ENCODE results near the gene CTTN. TPM values are rescaled to one million over a fixed set of nuclear protein-coding genes. Genes with fewer than 3 reads are reported as not detected.

The CTTN gene
- total and polyA plus RNA-seq, 2 of the 8 experiments (the other 6 are each of a cell fraction or from before 2014, with no cell fraction given), result 84.6 to 216 TPM

DNA sequence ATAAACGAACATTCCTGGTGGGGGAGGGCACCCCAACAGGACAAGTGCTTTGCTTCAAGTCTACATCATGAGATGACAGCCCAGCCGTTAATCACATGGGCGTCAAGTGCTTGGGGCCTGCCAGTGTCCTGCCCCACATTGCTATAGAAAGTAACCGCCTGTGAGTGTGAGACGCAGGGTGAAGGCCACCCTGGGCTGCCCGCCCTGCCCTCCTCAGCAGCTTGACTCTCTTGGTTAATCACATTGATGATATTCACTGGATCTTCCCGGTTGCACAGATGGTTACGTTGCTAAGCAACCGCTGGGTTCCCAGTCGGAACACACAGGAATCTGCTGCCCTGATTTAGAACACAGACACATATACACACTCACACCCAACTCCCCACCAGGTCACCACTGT lies 79.3 kb downstream of the CTTN start (continued):
- TF ChIP-seq, protein P1, sequence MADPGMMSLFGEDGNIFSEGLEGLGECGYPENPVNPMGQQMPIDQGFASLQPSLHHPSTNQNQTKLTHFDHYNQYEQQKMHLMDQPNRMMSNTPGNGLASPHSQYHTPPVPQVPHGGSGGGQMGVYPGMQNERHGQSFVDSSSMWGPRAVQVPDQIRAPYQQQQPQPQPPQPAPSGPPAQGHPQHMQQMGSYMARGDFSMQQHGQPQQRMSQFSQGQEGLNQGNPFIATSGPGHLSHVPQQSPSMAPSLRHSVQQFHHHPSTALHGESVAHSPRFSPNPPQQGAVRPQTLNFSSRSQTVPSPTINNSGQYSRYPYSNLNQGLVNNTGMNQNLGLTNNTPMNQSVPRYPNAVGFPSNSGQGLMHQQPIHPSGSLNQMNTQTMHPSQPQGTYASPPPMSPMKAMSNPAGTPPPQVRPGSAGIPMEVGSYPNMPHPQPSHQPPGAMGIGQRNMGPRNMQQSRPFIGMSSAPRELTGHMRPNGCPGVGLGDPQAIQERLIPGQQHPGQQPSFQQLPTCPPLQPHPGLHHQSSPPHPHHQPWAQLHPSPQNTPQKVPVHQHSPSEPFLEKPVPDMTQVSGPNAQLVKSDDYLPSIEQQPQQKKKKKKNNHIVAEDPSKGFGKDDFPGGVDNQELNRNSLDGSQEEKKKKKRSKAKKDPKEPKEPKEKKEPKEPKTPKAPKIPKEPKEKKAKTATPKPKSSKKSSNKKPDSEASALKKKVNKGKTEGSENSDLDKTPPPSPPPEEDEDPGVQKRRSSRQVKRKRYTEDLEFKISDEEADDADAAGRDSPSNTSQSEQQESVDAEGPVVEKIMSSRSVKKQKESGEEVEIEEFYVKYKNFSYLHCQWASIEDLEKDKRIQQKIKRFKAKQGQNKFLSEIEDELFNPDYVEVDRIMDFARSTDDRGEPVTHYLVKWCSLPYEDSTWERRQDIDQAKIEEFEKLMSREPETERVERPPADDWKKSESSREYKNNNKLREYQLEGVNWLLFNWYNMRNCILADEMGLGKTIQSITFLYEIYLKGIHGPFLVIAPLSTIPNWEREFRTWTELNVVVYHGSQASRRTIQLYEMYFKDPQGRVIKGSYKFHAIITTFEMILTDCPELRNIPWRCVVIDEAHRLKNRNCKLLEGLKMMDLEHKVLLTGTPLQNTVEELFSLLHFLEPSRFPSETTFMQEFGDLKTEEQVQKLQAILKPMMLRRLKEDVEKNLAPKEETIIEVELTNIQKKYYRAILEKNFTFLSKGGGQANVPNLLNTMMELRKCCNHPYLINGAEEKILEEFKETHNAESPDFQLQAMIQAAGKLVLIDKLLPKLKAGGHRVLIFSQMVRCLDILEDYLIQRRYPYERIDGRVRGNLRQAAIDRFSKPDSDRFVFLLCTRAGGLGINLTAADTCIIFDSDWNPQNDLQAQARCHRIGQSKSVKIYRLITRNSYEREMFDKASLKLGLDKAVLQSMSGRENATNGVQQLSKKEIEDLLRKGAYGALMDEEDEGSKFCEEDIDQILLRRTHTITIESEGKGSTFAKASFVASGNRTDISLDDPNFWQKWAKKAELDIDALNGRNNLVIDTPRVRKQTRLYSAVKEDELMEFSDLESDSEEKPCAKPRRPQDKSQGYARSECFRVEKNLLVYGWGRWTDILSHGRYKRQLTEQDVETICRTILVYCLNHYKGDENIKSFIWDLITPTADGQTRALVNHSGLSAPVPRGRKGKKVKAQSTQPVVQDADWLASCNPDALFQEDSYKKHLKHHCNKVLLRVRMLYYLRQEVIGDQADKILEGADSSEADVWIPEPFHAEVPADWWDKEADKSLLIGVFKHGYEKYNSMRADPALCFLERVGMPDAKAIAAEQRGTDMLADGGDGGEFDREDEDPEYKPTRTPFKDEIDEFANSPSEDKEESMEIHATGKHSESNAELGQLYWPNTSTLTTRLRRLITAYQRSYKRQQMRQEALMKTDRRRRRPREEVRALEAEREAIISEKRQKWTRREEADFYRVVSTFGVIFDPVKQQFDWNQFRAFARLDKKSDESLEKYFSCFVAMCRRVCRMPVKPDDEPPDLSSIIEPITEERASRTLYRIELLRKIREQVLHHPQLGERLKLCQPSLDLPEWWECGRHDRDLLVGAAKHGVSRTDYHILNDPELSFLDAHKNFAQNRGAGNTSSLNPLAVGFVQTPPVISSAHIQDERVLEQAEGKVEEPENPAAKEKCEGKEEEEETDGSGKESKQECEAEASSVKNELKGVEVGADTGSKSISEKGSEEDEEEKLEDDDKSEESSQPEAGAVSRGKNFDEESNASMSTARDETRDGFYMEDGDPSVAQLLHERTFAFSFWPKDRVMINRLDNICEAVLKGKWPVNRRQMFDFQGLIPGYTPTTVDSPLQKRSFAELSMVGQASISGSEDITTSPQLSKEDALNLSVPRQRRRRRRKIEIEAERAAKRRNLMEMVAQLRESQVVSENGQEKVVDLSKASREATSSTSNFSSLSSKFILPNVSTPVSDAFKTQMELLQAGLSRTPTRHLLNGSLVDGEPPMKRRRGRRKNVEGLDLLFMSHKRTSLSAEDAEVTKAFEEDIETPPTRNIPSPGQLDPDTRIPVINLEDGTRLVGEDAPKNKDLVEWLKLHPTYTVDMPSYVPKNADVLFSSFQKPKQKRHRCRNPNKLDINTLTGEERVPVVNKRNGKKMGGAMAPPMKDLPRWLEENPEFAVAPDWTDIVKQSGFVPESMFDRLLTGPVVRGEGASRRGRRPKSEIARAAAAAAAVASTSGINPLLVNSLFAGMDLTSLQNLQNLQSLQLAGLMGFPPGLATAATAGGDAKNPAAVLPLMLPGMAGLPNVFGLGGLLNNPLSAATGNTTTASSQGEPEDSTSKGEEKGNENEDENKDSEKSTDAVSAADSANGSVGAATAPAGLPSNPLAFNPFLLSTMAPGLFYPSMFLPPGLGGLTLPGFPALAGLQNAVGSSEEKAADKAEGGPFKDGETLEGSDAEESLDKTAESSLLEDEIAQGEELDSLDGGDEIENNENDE (IDR thresholded peaks at IDR 0.05; ENCODE audit: insufficient replicate concordance, low read length), result no peak
- TF ChIP-seq POLR2AphosphoS5 (IDR thresholded peaks at IDR 0.05; ENCODE audit: low read depth, low read length) (no peak), CHD1 (IDR thresholded peaks at IDR 0.05; ENCODE audit: low read depth, low read length) (no peak)

All from H1 (cell line).